OCI-LY1 (cell line): ENCODE measurements around the gene DPAGT1.
"Not testable (repeated sequence)": the region's sequence is repeated elsewhere in the genome, so short reads cannot be mapped to it uniquely, and the experiment has no call there.

Source experiments
- H2AFZ ChIP-seq: fragments of 200-600 bp; sonication (generic), shearing (Covaris generic); 2 replicates; pipeline ENCODE4 v1.6.0; 2014; ENCODE audit warnings: antibody characterized with exemption, mild to moderate bottlenecking, low read length
- H3F3A ChIP-seq: fragments of 200-600 bp; sonication (generic), shearing (Covaris generic); 2 replicates; pipeline ENCODE4 v1.6.0; 2014; ENCODE audit warnings: mild to moderate bottlenecking, antibody characterized with exemption, low read length, moderate library complexity; ENCODE audit not compliant: insufficient read depth
- H3K27ac ChIP-seq: fragments of 200-600 bp; sonication (generic); 2 replicates; pipeline ENCODE4 v1.5.1; 2014; ENCODE audit warnings: low read length, mixed run types, mild to moderate bottlenecking, low read depth; ENCODE audit not compliant: poor library complexity, severe bottlenecking
- H3K27me3 ChIP-seq: fragments of 200-600 bp; sonication (generic); 2 replicates; pipeline ENCODE4 v1.6.0; 2014; ENCODE audit warnings: antibody characterized with exemption, mild to moderate bottlenecking, low read length, moderate library complexity; ENCODE audit not compliant: insufficient read depth
- H3K36me3 ChIP-seq: fragments of 200-600 bp; sonication (generic); 2 replicates; pipeline ENCODE4 v1.6.1; 2014; ENCODE audit warnings: mild to moderate bottlenecking, antibody characterized with exemption, low read length, moderate library complexity, mixed read lengths; ENCODE audit not compliant: insufficient read depth
- H3K4me1 ChIP-seq: fragments of 200-600 bp; sonication (generic); 2 replicates; pipeline ENCODE4 v1.5.1; 2014; ENCODE audit warnings: mild to moderate bottlenecking, low read length, moderate library complexity; ENCODE audit not compliant: insufficient read depth, severe bottlenecking
- H3K4me2 ChIP-seq: fragments of 200-600 bp; sonication (generic), shearing (Covaris generic); 2 replicates; pipeline ENCODE4 v1.6.1; 2014; ENCODE audit warnings: low read length
- H3K4me3 ChIP-seq: fragments of 200-600 bp; sonication (generic); 2 replicates; pipeline ENCODE4 v1.5.1; 2014; ENCODE audit warnings: low read length, low read depth, mild to moderate bottlenecking, mixed read lengths; ENCODE audit not compliant: poor library complexity, severe bottlenecking
- H3K79me2 ChIP-seq: fragments of 200-600 bp; shearing (Covaris generic); 2 replicates; pipeline ENCODE4 v1.6.1; 2016; ENCODE audit warnings: mixed run types, low read length, mixed read lengths; ENCODE audit not compliant: insufficient read depth
- H3K9ac ChIP-seq: fragments of 200-600 bp; sonication (generic), shearing (Covaris generic); 2 replicates; pipeline ENCODE4 v1.6.1; 2014; ENCODE audit warnings: mild to moderate bottlenecking, low read length, mixed read lengths
- H3K9me2 ChIP-seq: fragments of 200-600 bp; sonication (generic), shearing (Covaris generic); 2 replicates; pipeline ENCODE4 v1.6.1; 2014; ENCODE audit warnings: low read depth, mild to moderate bottlenecking, low read length, mixed read lengths
- H3K9me3 ChIP-seq: fragments of 200-600 bp; shearing (Covaris generic); 2 replicates; pipeline ENCODE4 v1.6.1; 2014; ENCODE audit warnings: low read length, mixed read lengths
- H4K20me1 ChIP-seq: fragments of 200-600 bp; sonication (generic), shearing (Covaris generic); 2 replicates; pipeline ENCODE4 v1.6.0; 2016; ENCODE audit warnings: mild to moderate bottlenecking, low read length; ENCODE audit not compliant: insufficient read depth
- CTCF ChIP-seq: fragments of 200-600 bp; sonication (generic), shearing (Covaris generic); IDR thresholded peaks from 2 replicates; pipeline ENCODE4 v1.5.1; 2017; ENCODE audit warnings: mild to moderate bottlenecking, antibody characterized with exemption, low read length, moderate library complexity, mixed read lengths
- EZH2 ChIP-seq: fragments of 200-600 bp; sonication (generic), shearing (Covaris generic); IDR thresholded peaks from 2 replicates; pipeline ENCODE4 v1.8.0; 2017; ENCODE audit warnings: borderline replicate concordance, mixed run types, mild to moderate bottlenecking, antibody characterized with exemption, low read length, moderate library complexity, mixed read lengths

Gene DPAGT1

GRCh38 chr11:119144825-119145486, 43.3 kb upstream of the DPAGT1 start:
- Histone ChIP-seq H3K27ac (no peak overlapping the region), H3K4me1 (peaks cover 13% of the 10 kb centered on the region), H4K20me1 (no peaks in the 10 kb centered on the region), H3K79me2 (no peaks in the 10 kb centered on the region), H3K36me3 (no peaks in the 10 kb centered on the region), H3K4me3 (no peak overlapping the region), H2AFZ (no peak overlapping the region), H3K9ac (no peak overlapping the region), H3K27me3 (peaks cover 10% of the 10 kb centered on the region), H3K9me2 (no peaks in the 10 kb centered on the region), H3K9me3 (no peaks in the 10 kb centered on the region), H3K4me2 (no peak overlapping the region), H3F3A (no peaks in the 10 kb centered on the region)
- TF ChIP-seq CTCF (peak; percentile 26; the same call in 1 of the 2 replicates), EZH2 (no peak)

DNA sequence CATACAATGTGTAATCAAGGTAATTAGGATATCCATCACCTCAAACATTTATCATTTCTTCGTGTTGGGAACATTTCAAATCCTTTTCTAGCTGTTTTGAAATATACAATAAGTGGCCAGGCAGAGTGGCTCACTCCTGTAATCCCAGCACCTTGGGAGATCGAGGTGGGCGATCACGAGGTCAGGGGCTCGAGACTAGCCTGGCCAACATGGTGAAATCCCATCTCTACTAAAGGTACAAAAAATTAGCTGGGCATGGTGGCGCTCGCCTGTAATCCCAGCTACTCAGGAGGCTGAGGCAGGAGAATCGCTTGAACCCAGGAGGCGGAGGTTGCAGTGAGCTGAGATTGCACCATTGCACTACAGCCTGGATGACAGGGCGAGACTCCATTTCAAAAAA, 37.6 kb upstream of the DPAGT1 start:
- not testable (repeated sequence) for H3K4me2 ChIP-seq, H2AFZ ChIP-seq, H4K20me1 ChIP-seq, H3K36me3 ChIP-seq, H3K27me3 ChIP-seq, H3F3A ChIP-seq, H3K9me3 ChIP-seq, H3K4me1 ChIP-seq, H3K79me2 ChIP-seq, H3K9ac ChIP-seq, H3K9me2 ChIP-seq, H3K27ac ChIP-seq, H3K4me3 ChIP-seq

GRCh38 chr11:119134389-119134978, 32.8 kb upstream of the DPAGT1 start:
- Histone ChIP-seq H3K36me3 (peaks cover 34% of the 10 kb centered on the region), H3K27ac (no peak overlapping the region), H2AFZ (no peak overlapping the region), H3F3A (no peaks in the 10 kb centered on the region), H4K20me1 (no peaks in the 10 kb centered on the region), H3K27me3 (no peaks in the 10 kb centered on the region), H3K4me1 (no peaks in the 10 kb centered on the region), H3K79me2 (no peaks in the 10 kb centered on the region), H3K4me3 (no peak overlapping the region), H3K9me2 (no peaks in the 10 kb centered on the region), H3K9ac (no peak overlapping the region), H3K9me3 (no peaks in the 10 kb centered on the region), H3K4me2 (no peak overlapping the region)
- TF ChIP-seq EZH2 = no peak
- TF ChIP-seq CTCF = peak; percentile 52; the same call in 1 of the 2 replicates

DNA sequence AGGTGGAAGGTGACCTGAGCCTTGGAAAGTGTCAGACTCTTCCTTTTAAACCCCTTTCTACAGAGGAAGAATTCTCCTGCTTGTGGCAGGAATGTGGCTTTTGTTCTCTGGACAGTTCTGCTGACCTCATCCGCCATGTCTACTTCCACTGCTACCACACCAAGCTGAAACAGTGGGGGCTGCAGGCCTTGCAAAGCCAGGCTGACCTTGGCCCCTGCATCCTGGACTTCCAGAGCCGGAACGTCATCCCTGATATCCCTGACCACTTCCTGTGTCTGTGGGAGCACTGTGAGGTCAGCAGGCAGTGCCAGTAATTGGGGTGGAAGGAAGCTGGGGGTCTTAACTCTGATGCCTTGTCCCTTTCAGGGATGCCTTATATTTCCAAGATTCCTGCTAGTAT, 29.0 kb upstream of the DPAGT1 start:
- no peaks in the 10 kb centered on the region for H4K20me1 ChIP-seq
- TF ChIP-seq EZH2 (no peak), CTCF (no peak)
- no peaks in the 10 kb centered on the region for H3K9me2 ChIP-seq
- H3K27ac ChIP-seq = no peak overlapping the region
- no peaks in the 10 kb centered on the region for H3K27me3 ChIP-seq
- peaks cover 4% of the 10 kb centered on the region for H3K4me1 ChIP-seq
- no peak overlapping the region for H3K4me2 ChIP-seq
- no peak overlapping the region for H2AFZ ChIP-seq
- no peaks in the 10 kb centered on the region for H3K9me3 ChIP-seq
- H3K79me2 ChIP-seq = no peaks in the 10 kb centered on the region
- H3K36me3 ChIP-seq = peaks cover 34% of the 10 kb centered on the region
- no peak overlapping the region for H3K4me3 ChIP-seq
- H3K9ac ChIP-seq = no peak overlapping the region
- H3F3A ChIP-seq = no peaks in the 10 kb centered on the region
